Smooth muscle cell (in vitro differentiated cells): ENCODE data around the gene DDI1. TPM values are rescaled to one million over a fixed set of nuclear protein-coding genes. Genes with fewer than 3 reads are reported as not detected.

Experiments
- DNase-seq: peaks from one replicate; lab custom pipeline; 2025; ENCODE audit not compliant: unreplicated experiment; lab: John Stamatoyannopoulos, UW
- H2AFZ ChIP-seq: fragments of 200-600 bp; sonication (generic); 2 replicates; pipeline ENCODE4 v1.6.0; 2016; ENCODE audit warnings: antibody characterized with exemption, low read depth, mild to moderate bottlenecking
- H3F3A ChIP-seq: fragments of 200-600 bp; sonication (generic); 2 replicates; pipeline ENCODE4 v1.6.0; 2017; ENCODE audit warnings: antibody characterized with exemption, low read depth
- H3K27ac ChIP-seq: fragments of 200-600 bp; sonication (generic); 2 replicates; pipeline ENCODE4 v1.5.1; 2016; ENCODE audit warnings: low read depth, mild to moderate bottlenecking
- H3K27me3 ChIP-seq: fragments of 200-600 bp; sonication (generic); 2 replicates; pipeline ENCODE4 v1.6.1; 2016; ENCODE audit warnings: low read depth, mild to moderate bottlenecking
- H3K36me3 ChIP-seq: fragments of 200-600 bp; sonication (generic); 2 replicates; pipeline ENCODE4 v1.5.1; 2016; ENCODE audit warnings: low read depth
- H3K4me1 ChIP-seq: fragments of 200-600 bp; sonication (generic); 2 replicates; pipeline ENCODE4 v1.5.1; 2016; ENCODE audit warnings: low read depth
- H3K4me2 ChIP-seq: fragments of 200-600 bp; sonication (generic); 2 replicates; pipeline ENCODE4 v1.6.0; 2016; ENCODE audit warnings: mild to moderate bottlenecking
- H3K4me3 ChIP-seq: fragments of 200-600 bp; sonication (generic); 2 replicates; pipeline ENCODE4 v1.5.1; 2016; ENCODE audit warnings: mild to moderate bottlenecking
- H3K79me2 ChIP-seq: fragments of 200-600 bp; sonication (generic); 2 replicates; pipeline ENCODE4 v1.6.0; 2016; ENCODE audit warnings: low read depth, mild to moderate bottlenecking
- H3K9ac ChIP-seq: fragments of 200-600 bp; sonication (generic); 2 replicates; pipeline ENCODE4 v1.6.0; 2016; ENCODE audit warnings: low read depth
- H3K9me3 ChIP-seq: fragments of 200-600 bp; sonication (generic); replicated peaks from 2 replicates; pipeline ENCODE4 v1.5.1; 2016; ENCODE audit warnings: low read depth
- H4K20me1 ChIP-seq: fragments of 200-600 bp; sonication (generic); 2 replicates; pipeline ENCODE4 v1.6.0; 2016; ENCODE audit warnings: low read depth
- CTCF ChIP-seq: fragments of 200-600 bp; sonication (generic); IDR thresholded peaks from 2 replicates; pipeline ENCODE4 v1.5.1; 2017; ENCODE audit warnings: borderline replicate concordance, mild to moderate bottlenecking, antibody characterized with exemption; ENCODE audit not compliant: insufficient read depth, poor library complexity, severe bottlenecking
- WGBS: methylation state at CpG from one replicate; pipeline ENCODE4 v1.1.7; 2016; ENCODE audit warnings: low lambda C conversion rate; 5-methylcytosine and 5-hydroxymethylcytosine counted together
- polyA plus RNA-seq: library from polyadenylated mRNA; unstranded; fragments of >200 nt; fragmentation: Nextera tagmentation; extraction: Ambion mirVana; gene quantifications from 2 replicates; pipeline ENCODE4 v1.2.1, GENCODE V29; 2016
- total RNA-seq: library from RNA; depleted of rRNA; stranded (reverse); fragments of >200 nt; gene quantifications from 2 replicates; pipeline ENCODE4 v1.2.3, GENCODE V29; 2014

DDI1 gene
- total and polyA plus RNA-seq, 2 experiments from 2014 or later: not detected

DNA sequence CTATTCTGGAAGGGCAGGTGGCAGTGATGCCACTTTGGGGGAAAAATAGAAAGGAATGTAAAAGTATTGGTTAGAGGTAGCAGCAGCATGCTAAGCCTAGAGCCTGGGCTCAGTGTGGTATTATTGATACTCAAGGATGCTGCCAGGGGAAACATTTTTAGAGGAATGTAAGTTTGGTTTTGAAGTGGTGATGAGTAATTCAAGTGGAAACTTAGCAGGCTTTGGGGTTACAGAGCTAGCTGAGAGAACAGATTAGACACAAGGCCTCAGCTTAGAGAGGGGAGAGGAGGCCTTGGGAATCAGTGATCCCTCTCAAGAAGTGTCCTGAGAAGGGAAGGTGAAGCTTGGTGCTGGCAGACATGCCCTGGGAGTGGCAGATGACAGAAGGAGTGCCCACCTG is 32.9 kb upstream of the DDI1 start:
- no peak for TF ChIP-seq CTCF
- Histone ChIP-seq H3K27ac (peak overlapping the region; percentile 32), H3K36me3 (no peaks in the 10 kb centered on the region), H2AFZ (no peak overlapping the region), H3K79me2 (no peaks in the 10 kb centered on the region), H3K9me3 (no peaks in the 10 kb centered on the region), H3K4me3 (no peak overlapping the region), H3K4me2 (peak overlapping the region; percentile 24), H3F3A (no peaks in the 10 kb centered on the region), H4K20me1 (no peaks in the 10 kb centered on the region), H3K9ac (no peak overlapping the region), H3K27me3 (no peaks in the 10 kb centered on the region), H3K4me1 (no peaks in the 10 kb centered on the region)
- no peak for DNase-seq

DNA sequence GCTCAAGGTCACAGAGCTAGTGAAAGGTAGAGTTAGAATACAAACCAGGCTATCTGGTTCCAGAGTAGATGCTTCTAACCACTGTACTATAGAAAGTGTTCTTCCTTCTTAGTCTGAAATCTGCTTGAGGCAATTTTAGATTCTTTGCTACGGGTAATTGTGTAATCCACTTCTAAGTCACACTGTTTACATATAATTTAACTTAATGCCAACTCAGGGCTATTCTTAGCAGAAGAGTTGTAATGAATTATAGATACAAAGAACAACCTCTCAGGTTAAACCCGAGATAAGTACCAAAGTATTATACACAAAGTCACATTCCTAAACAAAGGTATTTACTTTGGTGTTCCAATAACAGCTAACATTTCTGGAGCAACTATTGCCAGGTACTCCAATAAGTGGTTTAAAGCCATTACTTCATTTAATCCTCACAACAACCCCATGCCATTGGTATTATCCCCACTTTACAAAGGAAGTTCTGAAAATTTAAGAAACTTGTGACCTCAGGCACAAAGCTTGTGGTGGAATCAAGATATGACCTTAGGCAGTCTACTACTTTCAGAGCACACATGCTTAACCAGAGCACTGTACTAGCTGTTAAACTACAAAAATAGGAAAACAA is 31.1 kb upstream of the DDI1 start:
- TF ChIP-seq CTCF: no peak
- no peak overlapping the region for H3K9ac ChIP-seq
- H3K4me1 ChIP-seq: no peaks in the 10 kb centered on the region
- H3K9me3 ChIP-seq: no peaks in the 10 kb centered on the region
- 35% methylated on average over 2 of the region's 2 CpGs for WGBS
- H3K4me2 ChIP-seq: peak overlapping the region; percentile 14
- H2AFZ ChIP-seq: no peak overlapping the region
- H3F3A ChIP-seq: no peaks in the 10 kb centered on the region
- DNase-seq: no peak
- no peak overlapping the region for H3K27ac ChIP-seq
- H4K20me1 ChIP-seq: no peaks in the 10 kb centered on the region
- H3K4me3 ChIP-seq: no peak overlapping the region
- no peaks in the 10 kb centered on the region for H3K79me2 ChIP-seq
- H3K27me3 ChIP-seq: no peaks in the 10 kb centered on the region
- H3K36me3 ChIP-seq: no peaks in the 10 kb centered on the region

DNA sequence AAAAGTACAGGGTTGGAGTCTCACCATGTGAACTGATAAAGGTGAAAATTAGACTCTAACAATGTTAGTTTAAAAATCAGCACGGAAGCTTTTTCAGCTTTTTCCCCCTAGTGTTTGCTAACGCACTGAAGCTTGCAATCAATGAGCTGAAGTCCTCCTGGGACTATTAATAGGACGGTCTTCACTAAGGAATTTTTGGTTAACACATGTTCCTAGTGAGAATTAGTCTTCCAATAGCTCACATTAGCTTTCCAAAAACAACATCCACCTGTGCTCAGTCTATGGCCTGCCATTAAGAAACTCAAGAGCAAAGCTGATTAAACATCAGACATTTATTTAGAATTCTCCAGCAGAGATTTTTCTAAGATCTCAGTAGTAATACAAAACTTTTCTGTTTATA is 26.7 kb upstream of the DDI1 start:
- H4K20me1 ChIP-seq: no peaks in the 10 kb centered on the region
- no peaks in the 10 kb centered on the region for H3K4me1 ChIP-seq
- DNase-seq: no peak
- H3K9me3 ChIP-seq: no peaks in the 10 kb centered on the region
- H3K9ac ChIP-seq: no peak overlapping the region
- H3K79me2 ChIP-seq: no peaks in the 10 kb centered on the region
- no peak overlapping the region for H3K4me2 ChIP-seq
- H3K27me3 ChIP-seq: no peaks in the 10 kb centered on the region
- H3K27ac ChIP-seq: no peak overlapping the region
- WGBS: 72% methylated on average over 3 of the region's 3 CpGs
- H3F3A ChIP-seq: no peaks in the 10 kb centered on the region
- H3K4me3 ChIP-seq: no peak overlapping the region
- H2AFZ ChIP-seq: no peak overlapping the region
- no peak for TF ChIP-seq CTCF
- H3K36me3 ChIP-seq: no peaks in the 10 kb centered on the region

DNA sequence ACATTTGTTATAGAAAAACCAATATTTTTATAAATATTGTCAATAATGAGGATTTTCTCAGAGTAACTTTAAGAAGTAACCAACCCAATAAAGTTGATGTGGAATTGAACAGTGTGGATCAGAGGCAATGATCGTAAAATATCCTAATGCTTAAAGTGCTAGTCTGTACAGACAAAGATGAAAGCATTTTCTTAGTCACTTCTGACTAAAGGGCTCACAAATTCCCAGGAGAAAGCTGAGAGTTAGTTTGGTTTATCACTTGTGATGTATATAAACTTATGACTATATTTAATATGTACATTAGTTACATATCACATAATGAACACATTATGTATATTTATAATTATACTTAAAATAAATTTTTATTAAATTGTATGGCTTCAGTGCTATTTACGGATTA is 25.4 kb upstream of the DDI1 start:
- H3K79me2 ChIP-seq: no peaks in the 10 kb centered on the region
- H2AFZ ChIP-seq: no peak overlapping the region
- H3K9me3 ChIP-seq: no peaks in the 10 kb centered on the region
- no peaks in the 10 kb centered on the region for H3F3A ChIP-seq
- no peak overlapping the region for H3K4me3 ChIP-seq
- no peaks in the 10 kb centered on the region for H3K36me3 ChIP-seq
- H3K27ac ChIP-seq: peak overlapping the region; percentile 55
- no peaks in the 10 kb centered on the region for H3K27me3 ChIP-seq
- H3K4me1 ChIP-seq: no peaks in the 10 kb centered on the region
- TF ChIP-seq CTCF: no peak
- no peak for DNase-seq
- H4K20me1 ChIP-seq: no peaks in the 10 kb centered on the region
- 57% methylated on average over 2 of the region's 2 CpGs for WGBS
- H3K9ac ChIP-seq: no peak overlapping the region
- peak overlapping the region; percentile 78 for H3K4me2 ChIP-seq
